K562 treated with DMSO at 1 percent for 12 hours (cell line): ENCODE measurements around the gene TMCC3. TPM values are rescaled to one million over a fixed set of nuclear protein-coding genes. Genes with fewer than 3 reads are reported as not detected.

ENCODE experiments used
- total RNA-seq: library from RNA; unstranded; fragments of 300-600 nt; gene quantifications from 2 replicates; pipeline ENCODE4 v1.2.3, GENCODE V29; 2022; ENCODE audit not compliant: insufficient read depth

The TMCC3 gene
- not detected in 2 replicates for total RNA-seq

DNA sequence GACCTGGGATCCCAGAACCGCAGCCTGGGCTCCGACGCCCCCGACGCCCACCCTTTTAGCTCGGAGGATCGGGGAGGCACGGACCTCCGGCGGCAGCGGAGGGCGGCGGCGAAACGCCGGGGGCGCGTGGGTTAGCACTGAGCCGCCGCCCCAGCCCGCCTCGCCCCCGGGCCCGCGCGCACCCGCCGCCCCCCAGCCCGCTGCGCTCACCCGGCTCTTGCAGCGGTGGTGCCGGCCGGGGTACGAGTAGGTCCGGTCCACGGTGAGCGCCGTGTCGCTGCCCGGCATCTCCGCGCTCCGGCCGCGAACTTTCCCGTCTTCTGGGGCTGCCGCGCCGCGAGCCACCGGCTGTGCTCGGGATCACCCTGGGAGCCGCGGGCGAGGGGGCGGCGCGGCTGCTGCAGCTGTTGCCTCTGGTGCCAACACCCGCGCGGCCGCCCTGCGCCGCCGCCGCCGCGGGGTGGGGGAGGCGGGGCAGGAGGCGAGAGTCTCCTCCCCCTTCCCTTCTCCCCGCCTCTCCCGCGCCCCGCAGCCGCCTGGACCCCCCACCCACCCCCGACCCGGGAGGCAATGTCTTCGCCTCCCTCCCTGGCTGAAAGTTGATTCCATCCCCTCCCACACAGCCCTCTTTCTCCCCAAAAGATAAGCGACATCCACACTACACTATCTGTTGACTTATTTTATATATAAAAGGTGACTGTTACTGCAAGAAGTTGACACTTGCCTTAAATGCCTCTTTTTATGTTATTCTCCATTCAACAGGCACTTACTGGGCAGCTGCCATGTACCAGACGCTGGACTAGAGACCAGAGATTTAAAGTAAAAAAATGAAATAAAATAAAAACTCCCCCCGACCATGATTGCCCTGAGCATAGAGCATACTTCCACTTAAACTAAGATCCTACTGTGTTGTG lies at the start of gene TMCC3:
TMCC3 (minus strand) TSS at position 415 of the 914 bp plus-strand sequence; CDS start at position 288, 127 bp downstream.

Other genes with a start within 250 kb of the TMCC3 start
- gene CEP83, start 190.7 kb downstream of the TMCC3 start, total RNA-seq, result 1.6 and 8.2 TPM in 2 replicates